ENCODE results near the gene ADAMTS17.

ADAMTS17 gene

GRCh38 chr15:100037901-100038300 is 303.9 kb downstream of the ADAMTS17 start:
- TF ChIP-seq, protein P1, sequence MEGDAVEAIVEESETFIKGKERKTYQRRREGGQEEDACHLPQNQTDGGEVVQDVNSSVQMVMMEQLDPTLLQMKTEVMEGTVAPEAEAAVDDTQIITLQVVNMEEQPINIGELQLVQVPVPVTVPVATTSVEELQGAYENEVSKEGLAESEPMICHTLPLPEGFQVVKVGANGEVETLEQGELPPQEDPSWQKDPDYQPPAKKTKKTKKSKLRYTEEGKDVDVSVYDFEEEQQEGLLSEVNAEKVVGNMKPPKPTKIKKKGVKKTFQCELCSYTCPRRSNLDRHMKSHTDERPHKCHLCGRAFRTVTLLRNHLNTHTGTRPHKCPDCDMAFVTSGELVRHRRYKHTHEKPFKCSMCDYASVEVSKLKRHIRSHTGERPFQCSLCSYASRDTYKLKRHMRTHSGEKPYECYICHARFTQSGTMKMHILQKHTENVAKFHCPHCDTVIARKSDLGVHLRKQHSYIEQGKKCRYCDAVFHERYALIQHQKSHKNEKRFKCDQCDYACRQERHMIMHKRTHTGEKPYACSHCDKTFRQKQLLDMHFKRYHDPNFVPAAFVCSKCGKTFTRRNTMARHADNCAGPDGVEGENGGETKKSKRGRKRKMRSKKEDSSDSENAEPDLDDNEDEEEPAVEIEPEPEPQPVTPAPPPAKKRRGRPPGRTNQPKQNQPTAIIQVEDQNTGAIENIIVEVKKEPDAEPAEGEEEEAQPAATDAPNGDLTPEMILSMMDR (IDR thresholded peaks at IDR 0.05; ENCODE audit: low read depth, low read length, missing control alignments): no peak
- no peak overlapping the region for H3K4me3 ChIP-seq (ENCODE audit: low read depth, low read length)
- DNase-seq (ENCODE audit: low read depth): no peak

DNA sequence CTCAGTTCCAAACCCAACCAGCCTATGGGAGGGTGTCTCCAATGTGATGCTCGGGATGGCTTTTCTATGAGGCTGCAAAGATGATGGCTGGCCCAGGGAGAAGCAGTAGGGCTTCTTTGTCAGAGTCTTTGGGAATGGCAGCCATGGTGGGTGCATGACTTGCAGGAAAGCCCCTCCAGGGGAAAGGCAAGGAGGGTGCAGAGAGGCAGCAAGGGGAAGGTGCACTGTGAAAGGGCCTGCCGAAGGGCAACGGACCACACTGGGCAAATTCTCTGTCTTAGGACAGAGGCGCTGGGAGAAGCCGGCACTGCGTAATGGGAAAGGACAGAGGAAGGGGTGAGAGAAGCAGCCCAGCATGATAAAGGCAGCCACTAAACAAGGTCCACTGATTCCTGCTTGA is 305.8 kb downstream of the ADAMTS17 start:
- H3K4me3 ChIP-seq (ENCODE audit: low read depth, low read length): no peak overlapping the region
- TF ChIP-seq, protein P1 (IDR thresholded peaks at IDR 0.05; ENCODE audit: low read depth, low read length, missing control alignments): no peak
- DNase-seq (ENCODE audit: low read depth): no peak

- TF ChIP-seq, protein P1 (IDR thresholded peaks at IDR 0.05; ENCODE audit: low read depth, low read length, missing control alignments): no peak
- no peak for DNase-seq (ENCODE audit: low read depth)
- no peak overlapping the region for H3K4me3 ChIP-seq (ENCODE audit: low read depth, low read length)
Observed at GRCh38 chr15:100034191-100034590, 307.6 kb downstream of the ADAMTS17 start.

DNA sequence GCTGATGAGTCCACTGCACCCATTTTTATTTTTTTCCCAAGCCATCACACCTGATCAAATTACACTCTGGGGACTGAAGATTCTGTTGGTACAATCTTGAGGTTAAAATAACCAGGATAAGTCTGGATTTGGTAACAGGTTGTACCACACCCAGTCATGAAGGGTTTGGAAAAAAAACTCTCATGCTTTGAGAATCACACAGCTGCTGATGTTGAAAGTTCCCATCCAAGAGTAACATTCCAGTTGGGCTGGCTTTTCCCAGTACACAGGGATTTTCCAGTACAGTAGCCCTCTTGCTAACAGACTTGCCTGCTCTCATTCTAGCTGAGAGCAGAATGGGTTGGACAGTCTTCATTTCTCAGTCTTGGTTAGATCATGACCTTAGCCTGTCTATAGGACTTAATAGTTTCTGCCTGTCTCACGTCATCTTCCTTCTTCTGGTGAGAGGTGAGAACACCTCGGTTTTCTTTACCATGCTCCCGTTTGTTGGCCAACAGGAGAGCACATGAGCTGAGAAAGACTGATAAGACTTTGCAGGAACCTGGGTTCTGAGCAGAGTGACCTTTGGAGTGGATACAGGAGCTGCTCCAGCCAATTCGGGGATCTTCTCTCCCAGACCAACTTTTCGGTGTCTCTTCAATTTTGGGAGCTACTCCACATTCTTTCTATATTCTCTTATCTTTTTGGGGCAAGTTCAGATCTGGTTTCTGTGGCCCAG is 308.5 kb downstream of the ADAMTS17 start:
- DNase-seq (ENCODE audit: low read depth): no peak
- H3K4me3 ChIP-seq (ENCODE audit: low read depth, low read length): no peak overlapping the region
- TF ChIP-seq, protein P1 (IDR thresholded peaks at IDR 0.05; ENCODE audit: low read depth, low read length, missing control alignments): no peak

GRCh38 chr15:100032358-100033085 is 309.3 kb downstream of the ADAMTS17 start:
- TF ChIP-seq, protein P1 (IDR thresholded peaks at IDR 0.05; ENCODE audit: low read depth, low read length, missing control alignments): no peak
- H3K4me3 ChIP-seq (ENCODE audit: low read depth, low read length): no peak overlapping the region

DNA sequence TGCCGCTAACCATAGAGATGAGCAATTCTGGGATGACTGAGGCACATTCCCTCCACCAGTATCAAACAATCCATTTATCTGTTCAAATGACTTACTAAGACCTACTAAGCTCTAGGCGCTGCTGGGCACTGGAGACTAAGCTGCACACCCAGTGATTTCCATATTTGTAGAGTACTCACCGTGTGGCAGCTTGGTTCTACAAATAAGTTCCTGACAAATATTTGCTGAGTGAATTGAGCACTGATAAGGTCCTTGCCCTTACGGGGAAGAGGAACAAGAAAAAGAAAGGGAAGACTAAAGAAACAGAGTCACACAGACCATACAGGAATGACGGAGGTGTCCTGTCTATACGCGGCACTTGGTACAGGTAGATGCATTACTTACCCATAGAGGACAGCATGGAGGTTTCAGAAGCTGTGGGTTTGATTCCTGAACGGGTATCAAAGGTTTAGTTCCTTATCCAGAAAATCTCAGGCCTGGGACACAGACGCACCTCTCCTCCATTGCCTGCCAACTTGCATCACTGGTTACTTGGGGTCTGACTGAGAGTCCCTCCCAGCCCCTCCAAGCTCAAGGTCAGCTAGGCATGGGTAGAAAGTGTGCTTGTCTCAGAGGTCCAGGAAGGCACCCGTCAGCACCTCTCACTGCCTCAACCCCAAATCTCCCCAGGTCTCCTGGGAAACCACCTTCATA is 310.0 kb downstream of the ADAMTS17 start:
- no peak for DNase-seq (ENCODE audit: low read depth)
- H3K4me3 ChIP-seq (ENCODE audit: low read depth, low read length): no peak overlapping the region
- TF ChIP-seq, protein P1 (IDR thresholded peaks at IDR 0.05; ENCODE audit: low read depth, low read length, missing control alignments): no peak

More at GRCh38 chr15:100032358-100033085, 309.3 kb downstream of the ADAMTS17 start:
- no peak for DNase-seq (ENCODE audit: low read depth)

All from GM12864 (cell line).